HepG2 (cell line): Measurements from ENCODE around the gene TXNRD2. TPM values are rescaled to one million over a fixed set of nuclear protein-coding genes. Genes with fewer than 3 reads are reported as not detected.

ENCODE experiments used
- BHLHE40 ChIP-seq: IDR thresholded peaks from 2 replicates; pipeline ENCODE4 v1.6.1; 2011; ENCODE audit warnings: low read length, improper control_type of control experiment
- CBX5 ChIP-seq: sonication (generic); formaldehyde crosslinking; IDR thresholded peaks from 2 replicates; pipeline ENCODE4 v1.4.0; 2020; ENCODE audit warnings: missing genetic modification reagents, borderline replicate concordance
- CHCHD3 ChIP-seq: sonication (generic); formaldehyde crosslinking; IDR thresholded peaks from 2 replicates; pipeline ENCODE4 v1.8.0; 2022; ENCODE audit warnings: mild to moderate bottlenecking, missing genetic modification reagents, moderate library complexity
- ELF4 ChIP-seq: sonication (generic); formaldehyde crosslinking; IDR thresholded peaks from 2 replicates; pipeline ENCODE4 v1.5.0; 2020; ENCODE audit warnings: missing genetic modification reagents, mild to moderate bottlenecking, moderate library complexity, borderline replicate concordance
- HDAC2 ChIP-seq: sonication (generic); formaldehyde crosslinking; IDR thresholded peaks from 2 replicates; pipeline ENCODE4 v1.4.0; 2020; ENCODE audit warnings: missing genetic modification reagents
- IKZF1 ChIP-seq: fragments of 450-650 bp; IDR thresholded peaks from 2 replicates; pipeline ENCODE4 v1.7.1; 2016
- SMAD1 ChIP-seq: sonication (generic); formaldehyde crosslinking; IDR thresholded peaks from 2 replicates; pipeline ENCODE4 v1.4.0; 2020; ENCODE audit warnings: missing genetic modification reagents, low read depth, mild to moderate bottlenecking, borderline replicate concordance
- ZBTB3 ChIP-seq: sonication (generic); formaldehyde crosslinking; IDR thresholded peaks from 2 replicates; pipeline ENCODE4 v1.4.0; 2020; ENCODE audit warnings: low read depth, mild to moderate bottlenecking, moderate library complexity, missing genetic modification reagents, borderline replicate concordance
- ZNF12 ChIP-seq: sonication (generic); formaldehyde crosslinking; IDR thresholded peaks from 2 replicates; pipeline ENCODE4 v1.5.0; 2020; ENCODE audit warnings: missing genetic modification reagents
- ZNF124 ChIP-seq: sonication (generic); formaldehyde crosslinking; IDR thresholded peaks from 2 replicates; pipeline ENCODE4 v1.4.0; 2020; ENCODE audit warnings: missing genetic modification reagents
- ZNF235 ChIP-seq: sonication (generic); formaldehyde crosslinking; IDR thresholded peaks from 2 replicates; pipeline ENCODE4 v1.8.1; 2023; ENCODE audit warnings: mild to moderate bottlenecking, missing genetic modification reagents, borderline replicate concordance
- ZNF451 ChIP-seq: sonication (generic); formaldehyde crosslinking; IDR thresholded peaks from 2 replicates; pipeline ENCODE4 v1.5.0; 2020; ENCODE audit warnings: mild to moderate bottlenecking, missing genetic modification reagents
- ZNF484 ChIP-seq: sonication (generic); formaldehyde crosslinking; IDR thresholded peaks from 2 replicates; pipeline ENCODE4 v1.5.1; 2020; ENCODE audit warnings: mild to moderate bottlenecking, low read depth, missing genetic modification reagents, borderline replicate concordance
- ZNF598 ChIP-seq: sonication (generic); formaldehyde crosslinking; IDR thresholded peaks from 2 replicates; pipeline ENCODE4 v1.5.1; 2020; ENCODE audit warnings: mild to moderate bottlenecking, missing genetic modification reagents, borderline replicate concordance
- ZNF607 ChIP-seq: sonication (generic); formaldehyde crosslinking; IDR thresholded peaks from 2 replicates; pipeline ENCODE4 v1.5.1; 2020; ENCODE audit warnings: missing genetic modification reagents, mild to moderate bottlenecking, borderline replicate concordance
- ZSCAN22 ChIP-seq: sonication (generic); formaldehyde crosslinking; IDR thresholded peaks from 2 replicates; pipeline ENCODE4 v1.4.0; 2020; ENCODE audit warnings: mild to moderate bottlenecking, missing genetic modification reagents
- polyA plus RNA-seq, 8 experiments: library from polyadenylated mRNA; depleted of rRNA in 3 of 8; stranded (reverse) in 7 of 8; unstranded in 1 of 8; fragments of >200 nt; fragmentation: Illumina TruSeq in 4 of 8; extraction: Trizol in 4 of 8; gene quantifications; 2 replicates each; pipeline versions ENCODE4 v1.2.1 to v1.2.3, GENCODE V29; 2011 to 2016; ENCODE audit warnings: low read depth in 4 of 8, missing spikeins in 1 of 8, mixed read lengths in 1 of 8; ENCODE audit not compliant: insufficient read depth in 1 of 8
- total RNA-seq, 5 experiments: library from RNA; depleted of rRNA; stranded (reverse); fragments of >200 nt; fragmentation: Illumina TruSeq; extraction: Trizol; gene quantifications; 2 replicates each; pipeline ENCODE4 v1.2.3, GENCODE V29; 2016; ENCODE audit warnings: low read depth in 1 of 5
- TF ChIP-seq, protein P1 (sequence below): sonication (generic); formaldehyde crosslinking; IDR thresholded peaks from 2 replicates; pipeline ENCODE4 v1.4.0; 2020; ENCODE audit warnings: mild to moderate bottlenecking, missing genetic modification reagents, borderline replicate concordance
- TF ChIP-seq, protein P2 (sequence below): sonication (generic); formaldehyde crosslinking; IDR thresholded peaks from 2 replicates; pipeline ENCODE4 v1.4.0; 2020; ENCODE audit warnings: missing genetic modification reagents
- TF ChIP-seq, protein P3 (sequence below): sonication (generic); formaldehyde crosslinking; IDR thresholded peaks from 2 replicates; pipeline ENCODE4 v1.4.0; 2020; ENCODE audit warnings: missing genetic modification reagents
- TF ChIP-seq, protein P4 (sequence below): sonication (generic); formaldehyde crosslinking; IDR thresholded peaks from 2 replicates; pipeline ENCODE4 v1.5.1; 2020; ENCODE audit warnings: missing genetic modification reagents, mild to moderate bottlenecking, borderline replicate concordance
- TF ChIP-seq, protein P5 (sequence below): IDR thresholded peaks from 2 replicates; pipeline ENCODE4 v1.6.1; 2016

TXNRD2 gene
- total and polyA plus RNA-seq, 2 of the 13 experiments (the other 11 are each of a cell fraction or from before 2014, with no cell fraction given): 17.5 to 18.6 TPM

DNA sequence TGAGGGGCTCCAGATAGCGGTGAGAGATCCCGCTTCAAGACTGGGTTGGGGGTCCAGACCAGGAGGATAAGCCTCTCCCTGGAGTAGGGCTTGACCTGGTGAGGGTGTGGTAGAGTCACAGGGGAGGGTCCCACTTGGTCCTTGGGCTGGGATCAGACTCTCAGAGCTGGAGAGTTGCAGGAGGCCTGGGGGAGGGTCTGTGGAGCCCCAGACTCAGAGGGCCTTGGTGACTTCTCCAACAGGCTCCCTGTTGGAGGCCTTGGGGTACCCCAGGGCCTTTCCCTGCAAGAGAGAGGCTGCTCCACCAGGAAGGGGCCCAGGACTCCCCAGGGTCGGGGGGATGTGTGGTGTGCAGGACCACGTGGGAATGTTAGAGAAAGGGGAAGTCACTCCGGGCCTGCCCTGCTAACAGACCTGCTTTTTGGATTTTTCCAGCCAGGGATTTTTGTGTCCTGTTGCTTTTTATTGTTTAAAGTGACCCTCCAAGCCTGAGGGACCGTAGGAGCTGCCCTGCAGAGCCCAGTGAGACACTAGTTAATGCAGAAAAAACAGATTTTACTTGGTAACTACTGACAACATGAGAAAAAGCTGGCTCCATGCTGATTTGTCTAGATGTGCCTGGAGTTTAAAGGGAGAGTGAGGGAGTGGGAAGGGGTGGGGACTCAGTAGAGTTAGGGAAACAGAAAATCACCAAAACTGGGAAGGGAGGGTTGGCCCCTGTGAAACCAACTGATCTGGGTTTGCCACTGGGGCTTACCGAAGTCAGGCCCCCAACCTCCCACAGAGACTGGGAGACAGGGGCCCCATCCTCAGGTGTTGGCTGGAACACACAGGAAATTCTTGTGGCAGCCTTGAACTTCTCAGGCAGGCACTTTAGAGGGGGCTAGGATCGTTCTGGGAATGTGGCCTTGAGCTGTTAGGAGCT is 801 bp upstream of the TXNRD2 start (continued):
- no peak for TF ChIP-seq ZNF12
- TF ChIP-seq, protein P1, sequence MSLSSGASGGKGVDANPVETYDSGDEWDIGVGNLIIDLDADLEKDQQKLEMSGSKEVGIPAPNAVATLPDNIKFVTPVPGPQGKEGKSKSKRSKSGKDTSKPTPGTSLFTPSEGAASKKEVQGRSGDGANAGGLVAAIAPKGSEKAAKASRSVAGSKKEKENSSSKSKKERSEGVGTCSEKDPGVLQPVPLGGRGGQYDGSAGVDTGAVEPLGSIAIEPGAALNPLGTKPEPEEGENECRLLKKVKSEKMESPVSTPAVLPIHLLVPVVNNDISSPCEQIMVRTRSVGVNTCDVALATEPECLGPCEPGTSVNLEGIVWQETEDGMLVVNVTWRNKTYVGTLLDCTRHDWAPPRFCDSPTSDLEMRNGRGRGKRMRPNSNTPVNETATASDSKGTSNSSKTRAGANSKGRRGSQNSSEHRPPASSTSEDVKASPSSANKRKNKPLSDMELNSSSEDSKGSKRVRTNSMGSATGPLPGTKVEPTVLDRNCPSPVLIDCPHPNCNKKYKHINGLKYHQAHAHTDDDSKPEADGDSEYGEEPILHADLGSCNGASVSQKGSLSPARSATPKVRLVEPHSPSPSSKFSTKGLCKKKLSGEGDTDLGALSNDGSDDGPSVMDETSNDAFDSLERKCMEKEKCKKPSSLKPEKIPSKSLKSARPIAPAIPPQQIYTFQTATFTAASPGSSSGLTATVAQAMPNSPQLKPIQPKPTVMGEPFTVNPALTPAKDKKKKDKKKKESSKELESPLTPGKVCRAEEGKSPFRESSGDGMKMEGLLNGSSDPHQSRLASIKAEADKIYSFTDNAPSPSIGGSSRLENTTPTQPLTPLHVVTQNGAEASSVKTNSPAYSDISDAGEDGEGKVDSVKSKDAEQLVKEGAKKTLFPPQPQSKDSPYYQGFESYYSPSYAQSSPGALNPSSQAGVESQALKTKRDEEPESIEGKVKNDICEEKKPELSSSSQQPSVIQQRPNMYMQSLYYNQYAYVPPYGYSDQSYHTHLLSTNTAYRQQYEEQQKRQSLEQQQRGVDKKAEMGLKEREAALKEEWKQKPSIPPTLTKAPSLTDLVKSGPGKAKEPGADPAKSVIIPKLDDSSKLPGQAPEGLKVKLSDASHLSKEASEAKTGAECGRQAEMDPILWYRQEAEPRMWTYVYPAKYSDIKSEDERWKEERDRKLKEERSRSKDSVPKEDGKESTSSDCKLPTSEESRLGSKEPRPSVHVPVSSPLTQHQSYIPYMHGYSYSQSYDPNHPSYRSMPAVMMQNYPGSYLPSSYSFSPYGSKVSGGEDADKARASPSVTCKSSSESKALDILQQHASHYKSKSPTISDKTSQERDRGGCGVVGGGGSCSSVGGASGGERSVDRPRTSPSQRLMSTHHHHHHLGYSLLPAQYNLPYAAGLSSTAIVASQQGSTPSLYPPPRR (CRISPR knock-in tag): no peak; the same call in 1 of the 2 replicates
- TF ChIP-seq IKZF1: no peak
- no peak for TF ChIP-seq CBX5
- no peak for TF ChIP-seq CHCHD3 (CRISPR knock-in tag)
- TF ChIP-seq ZNF235: no peak
- TF ChIP-seq, protein P2, sequence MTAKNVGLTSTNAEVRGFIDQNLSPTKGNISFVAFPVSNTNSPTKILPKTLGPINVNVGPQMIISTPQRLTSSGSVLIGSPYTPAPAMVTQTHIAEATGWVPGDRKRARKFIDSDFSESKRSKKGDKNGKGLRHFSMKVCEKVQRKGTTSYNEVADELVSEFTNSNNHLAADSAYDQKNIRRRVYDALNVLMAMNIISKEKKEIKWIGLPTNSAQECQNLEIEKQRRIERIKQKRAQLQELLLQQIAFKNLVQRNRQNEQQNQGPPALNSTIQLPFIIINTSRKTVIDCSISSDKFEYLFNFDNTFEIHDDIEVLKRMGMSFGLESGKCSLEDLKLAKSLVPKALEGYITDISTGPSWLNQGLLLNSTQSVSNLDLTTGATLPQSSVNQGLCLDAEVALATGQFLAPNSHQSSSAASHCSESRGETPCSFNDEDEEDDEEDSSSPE (CRISPR knock-in tag): no peak
- no peak for TF ChIP-seq ZNF124
- no peak for TF ChIP-seq ZNF451
- TF ChIP-seq ZSCAN22 (CRISPR knock-in tag): no peak
- no peak for TF ChIP-seq ELF4 (CRISPR knock-in tag)
- TF ChIP-seq, protein P3, sequence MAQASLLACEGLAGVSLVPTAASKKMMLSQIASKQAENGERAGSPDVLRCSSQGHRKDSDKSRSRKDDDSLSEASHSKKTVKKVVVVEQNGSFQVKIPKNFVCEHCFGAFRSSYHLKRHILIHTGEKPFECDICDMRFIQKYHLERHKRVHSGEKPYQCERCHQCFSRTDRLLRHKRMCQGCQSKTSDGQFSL (CRISPR knock-in tag): no peak
- TF ChIP-seq, protein P4, sequence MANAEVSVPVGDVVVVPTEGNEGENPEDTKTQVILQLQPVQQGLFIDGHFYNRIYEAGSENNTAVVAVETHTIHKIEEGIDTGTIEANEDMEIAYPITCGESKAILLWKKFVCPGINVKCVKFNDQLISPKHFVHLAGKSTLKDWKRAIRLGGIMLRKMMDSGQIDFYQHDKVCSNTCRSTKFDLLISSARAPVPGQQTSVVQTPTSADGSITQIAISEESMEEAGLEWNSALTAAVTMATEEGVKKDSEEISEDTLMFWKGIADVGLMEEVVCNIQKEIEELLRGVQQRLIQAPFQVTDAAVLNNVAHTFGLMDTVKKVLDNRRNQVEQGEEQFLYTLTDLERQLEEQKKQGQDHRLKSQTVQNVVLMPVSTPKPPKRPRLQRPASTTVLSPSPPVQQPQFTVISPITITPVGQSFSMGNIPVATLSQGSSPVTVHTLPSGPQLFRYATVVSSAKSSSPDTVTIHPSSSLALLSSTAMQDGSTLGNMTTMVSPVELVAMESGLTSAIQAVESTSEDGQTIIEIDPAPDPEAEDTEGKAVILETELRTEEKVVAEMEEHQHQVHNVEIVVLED (CRISPR knock-in tag): no peak
- TF ChIP-seq, protein P5, sequence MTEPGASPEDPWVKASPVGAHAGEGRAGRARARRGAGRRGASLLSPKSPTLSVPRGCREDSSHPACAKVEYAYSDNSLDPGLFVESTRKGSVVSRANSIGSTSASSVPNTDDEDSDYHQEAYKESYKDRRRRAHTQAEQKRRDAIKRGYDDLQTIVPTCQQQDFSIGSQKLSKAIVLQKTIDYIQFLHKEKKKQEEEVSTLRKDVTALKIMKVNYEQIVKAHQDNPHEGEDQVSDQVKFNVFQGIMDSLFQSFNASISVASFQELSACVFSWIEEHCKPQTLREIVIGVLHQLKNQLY (CRISPR knock-in tag): no peak
- TF ChIP-seq ZNF484 (CRISPR knock-in tag): no peak
- no peak for TF ChIP-seq BHLHE40
- TF ChIP-seq ZNF607 (CRISPR knock-in tag): peak; percentile 15; the same call in 1 of the 2 replicates
- TF ChIP-seq ZNF598 (CRISPR knock-in tag): no peak
- no peak for TF ChIP-seq HDAC2 (CRISPR knock-in tag)
- no peak for TF ChIP-seq ZBTB3
- TF ChIP-seq SMAD1 (CRISPR knock-in tag): no peak
